HG02763 (cell line): ENCODE results near the gene TARBP2.
"Not testable (repeated sequence)": the region's sequence is repeated elsewhere in the genome, so short reads cannot be mapped to it uniquely, and the experiment has no call there.

Source experiments
- ATAC-seq: cut with Tn5 transposase; IDR thresholded peaks from one replicate; pipeline ENCODE4 v1.9.1; 2021; ENCODE audit warnings: mild to moderate bottlenecking, moderate library complexity; ENCODE audit not compliant: unreplicated experiment

TARBP2 gene

DNA sequence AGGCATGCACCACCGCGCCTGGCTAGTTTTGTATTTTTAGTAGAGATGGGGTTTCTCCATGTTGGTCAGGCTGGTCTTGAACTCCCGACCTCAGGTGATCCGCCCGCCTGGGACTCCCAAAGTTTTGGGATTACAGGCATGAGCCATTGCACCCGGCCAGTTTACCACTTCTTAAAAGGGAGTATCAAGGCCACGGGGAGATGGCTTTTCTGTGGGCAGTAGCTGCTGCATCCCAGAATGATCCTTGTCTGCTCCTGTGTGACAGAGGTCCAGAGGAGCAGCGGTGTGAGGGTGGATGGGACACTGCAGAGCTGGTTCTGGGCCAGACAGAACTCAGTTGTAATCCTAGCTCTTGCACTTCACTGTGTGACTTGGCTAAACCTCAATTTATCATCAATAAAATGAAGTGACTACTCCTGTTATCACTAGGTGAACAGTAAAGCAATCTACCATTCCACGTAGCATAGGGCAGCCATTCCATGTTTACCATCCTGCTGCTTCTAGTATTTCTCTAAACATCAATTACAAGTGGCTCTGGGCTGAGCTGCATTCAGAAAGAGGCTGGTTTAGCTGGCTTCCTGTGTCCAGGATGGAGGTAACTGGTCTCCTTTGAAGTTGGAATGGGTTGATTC lies 9.2 kb downstream of the TARBP2 start:
- no peak for ATAC-seq

DNA sequence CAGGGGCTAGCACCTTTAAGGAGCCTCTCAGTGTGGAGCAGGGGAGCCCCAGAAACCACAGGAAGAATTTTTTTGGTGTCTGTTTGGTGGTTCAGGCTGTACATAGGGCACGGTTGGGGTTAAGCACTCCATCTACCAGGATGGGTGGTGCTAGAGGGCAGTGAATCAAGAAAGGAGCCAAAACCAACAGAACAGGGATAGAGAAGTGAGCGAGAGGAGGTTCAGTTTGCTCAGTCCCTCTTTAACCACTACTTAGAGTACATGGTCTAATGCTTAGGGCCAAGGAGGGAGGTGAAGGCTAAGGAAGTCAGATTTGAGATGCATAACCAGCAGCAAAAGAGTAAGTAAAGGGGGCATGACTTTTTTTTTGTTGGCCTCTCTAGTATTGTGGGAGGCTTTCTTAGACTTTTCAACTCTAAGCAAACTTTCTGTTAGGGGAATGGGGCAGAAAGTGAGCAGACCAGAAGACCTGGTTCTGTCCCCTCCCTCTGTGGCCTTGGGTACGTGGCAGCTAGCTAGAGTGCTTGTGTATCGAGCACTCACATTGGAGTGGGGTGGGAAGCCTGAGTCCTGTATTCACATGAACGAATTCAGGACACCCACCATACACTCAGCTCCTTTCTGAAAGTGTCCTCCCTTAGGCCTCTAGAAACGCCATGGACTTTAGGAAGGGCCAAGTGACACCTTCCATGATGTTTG lies 12.8 kb downstream of the TARBP2 start:
- no peak for ATAC-seq

DNA sequence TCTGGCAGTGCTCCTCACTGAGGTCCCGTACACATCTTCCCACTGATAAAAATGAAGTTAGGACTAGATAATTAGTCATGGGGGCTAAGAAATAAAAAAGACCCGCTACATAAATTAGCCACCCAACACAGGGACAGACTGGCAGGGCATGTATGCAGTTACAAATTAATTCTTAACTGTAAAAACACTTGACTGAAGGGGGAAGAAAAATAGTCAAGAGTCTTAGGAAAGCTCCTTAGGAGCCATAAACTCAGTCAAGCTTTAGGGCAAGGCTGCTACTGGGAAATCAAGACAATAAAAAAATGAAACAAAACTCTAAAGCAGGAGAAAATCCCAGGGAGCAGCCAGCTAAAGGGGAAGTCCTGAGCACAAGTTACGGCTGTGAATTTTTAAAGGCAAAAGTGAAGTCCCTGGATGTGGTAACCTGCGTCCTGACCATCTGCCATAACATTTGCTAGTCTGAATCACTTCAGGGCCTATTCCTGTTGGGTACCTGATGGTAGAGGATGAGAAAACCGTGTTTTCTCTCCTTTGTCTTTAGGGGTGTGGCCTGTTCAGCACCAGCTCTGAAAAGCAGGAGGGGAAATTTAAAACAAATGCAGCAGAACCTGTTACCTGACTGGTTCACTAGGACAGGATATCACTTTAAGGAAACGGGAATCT lies 13.7 kb downstream of the TARBP2 start:
- ATAC-seq = no peak

DNA sequence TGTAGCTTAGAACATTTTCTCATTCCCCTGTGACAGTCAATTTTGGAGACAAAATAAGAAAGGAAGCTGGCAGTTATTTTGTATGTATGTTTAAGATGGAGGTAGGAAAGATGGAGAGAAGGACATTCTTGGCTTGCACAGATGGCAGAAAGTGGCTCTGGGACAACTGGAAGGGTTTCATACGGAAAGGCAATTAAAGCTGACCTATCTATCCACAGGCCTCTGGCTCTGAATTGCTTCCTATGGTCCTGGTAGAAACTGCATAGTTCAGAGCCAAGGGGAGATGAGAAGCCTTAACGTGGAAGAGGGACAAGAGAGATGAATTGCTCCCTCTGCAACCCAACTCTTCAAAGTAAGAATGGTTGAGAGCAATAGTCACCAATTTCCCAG lies 14.2 kb downstream of the TARBP2 start:
- no peak for ATAC-seq

DNA sequence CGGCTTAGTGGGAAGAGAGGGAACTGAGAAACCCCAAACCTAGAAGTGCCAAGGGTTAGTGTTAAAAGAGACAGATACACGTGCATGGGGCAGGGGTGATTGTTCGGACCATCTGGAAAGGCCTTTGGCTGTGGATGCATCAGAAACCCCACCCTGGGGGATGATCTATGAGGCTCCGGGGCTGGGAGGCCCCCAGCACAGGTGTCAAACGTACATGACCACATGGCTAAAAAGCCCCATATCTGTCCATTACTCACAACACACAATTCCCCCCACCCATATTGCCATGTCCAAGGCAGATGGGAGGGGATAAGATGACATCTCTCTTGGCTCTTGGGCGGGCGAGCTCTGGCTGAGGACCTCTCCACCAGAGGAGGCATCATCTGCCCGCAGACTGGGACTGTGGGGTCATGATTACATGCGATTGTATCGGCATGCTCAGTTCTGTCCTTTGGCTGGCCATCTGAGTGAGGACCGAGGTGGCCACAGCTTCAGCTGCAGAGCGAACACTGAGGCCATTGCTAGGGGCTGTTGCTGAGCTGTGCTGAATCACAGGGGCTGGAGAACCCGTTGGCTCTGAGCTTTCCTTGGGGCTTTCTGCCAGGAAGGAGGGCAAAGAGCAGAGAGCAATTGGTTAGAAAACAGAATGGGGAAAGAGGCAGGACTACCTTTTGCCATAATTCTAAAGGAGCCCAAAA lies 15.8 kb downstream of the TARBP2 start:
- ATAC-seq = no peak

DNA sequence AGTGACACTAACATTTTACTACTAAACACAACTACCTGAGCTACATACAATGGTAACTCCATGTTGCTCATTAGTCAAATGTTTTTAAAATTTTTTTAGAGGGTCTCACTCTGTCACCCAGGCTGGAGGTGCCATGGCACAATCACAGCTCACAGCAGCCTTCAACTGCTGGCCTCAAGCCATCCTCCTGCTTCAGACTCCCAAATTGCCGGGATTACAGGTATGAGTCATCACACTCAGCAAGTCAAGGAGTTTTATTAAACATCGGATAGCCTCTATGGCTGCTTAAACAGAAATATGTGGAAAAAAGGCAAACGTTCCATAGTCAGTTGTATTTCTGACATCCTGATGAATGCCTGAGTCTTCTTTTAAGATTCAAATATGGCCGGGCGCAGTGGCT lies 17.3 kb downstream of the TARBP2 start:
- no peak for ATAC-seq

DNA sequence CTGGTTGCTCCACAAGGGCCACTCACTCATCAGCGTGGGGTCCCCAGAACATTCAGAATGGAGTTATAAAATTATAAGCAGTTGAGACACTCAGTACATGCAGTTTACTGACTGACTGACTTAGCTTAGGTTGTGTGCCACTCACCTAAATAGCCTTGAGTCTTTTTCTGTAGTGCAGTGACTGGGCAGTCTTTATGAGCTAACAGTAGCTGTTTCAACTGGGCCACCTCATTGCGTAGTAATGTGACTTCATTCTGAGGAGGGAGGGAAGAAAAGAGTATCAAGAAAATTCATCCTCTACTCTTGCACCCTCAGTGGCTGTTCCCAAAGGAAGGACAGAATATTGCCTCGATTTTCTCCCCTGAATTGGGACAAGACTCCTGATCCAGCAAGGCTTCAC lies 22.0 kb downstream of the TARBP2 start:
- no peak for ATAC-seq

DNA sequence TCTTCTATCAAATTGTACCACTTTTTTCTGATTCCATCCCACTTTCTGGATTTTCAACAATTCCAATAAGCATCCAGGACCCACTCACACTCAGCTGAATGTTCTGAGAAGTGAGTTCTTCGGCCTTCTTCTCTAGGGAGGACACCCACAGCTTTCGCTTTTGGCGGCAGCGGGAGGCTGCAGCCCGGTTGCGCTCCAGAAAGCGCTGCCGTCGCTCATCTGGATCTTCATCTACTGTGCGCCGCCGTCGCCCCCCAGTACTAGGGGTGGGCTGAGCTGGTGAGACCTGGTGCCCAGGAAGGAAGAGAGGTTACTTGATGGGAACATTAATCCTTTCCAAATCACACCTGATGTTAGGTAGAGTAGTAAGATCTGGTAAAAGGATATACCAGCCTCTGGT lies 23.4 kb downstream of the TARBP2 start:
- no peak for ATAC-seq

DNA sequence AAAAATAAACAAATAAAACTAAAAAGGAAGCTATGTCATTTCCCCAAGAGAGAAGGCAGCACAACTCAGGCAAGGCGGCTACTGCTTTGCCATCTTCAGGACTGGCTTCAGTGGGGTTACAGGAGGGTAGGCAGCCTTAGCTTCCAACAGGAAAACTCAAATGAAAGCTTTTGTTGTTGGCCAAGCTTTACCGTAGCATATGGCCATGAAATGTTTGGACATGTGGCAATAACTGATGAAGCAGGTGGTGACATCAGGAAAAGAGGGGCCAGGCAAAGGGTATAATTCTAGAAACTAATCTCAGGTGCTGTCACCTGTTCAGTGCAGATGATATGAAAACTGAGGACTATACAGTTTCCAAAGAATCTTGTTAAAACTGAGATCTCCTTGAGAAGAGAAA lies 29.0 kb downstream of the TARBP2 start:
- ATAC-seq = no peak

DNA sequence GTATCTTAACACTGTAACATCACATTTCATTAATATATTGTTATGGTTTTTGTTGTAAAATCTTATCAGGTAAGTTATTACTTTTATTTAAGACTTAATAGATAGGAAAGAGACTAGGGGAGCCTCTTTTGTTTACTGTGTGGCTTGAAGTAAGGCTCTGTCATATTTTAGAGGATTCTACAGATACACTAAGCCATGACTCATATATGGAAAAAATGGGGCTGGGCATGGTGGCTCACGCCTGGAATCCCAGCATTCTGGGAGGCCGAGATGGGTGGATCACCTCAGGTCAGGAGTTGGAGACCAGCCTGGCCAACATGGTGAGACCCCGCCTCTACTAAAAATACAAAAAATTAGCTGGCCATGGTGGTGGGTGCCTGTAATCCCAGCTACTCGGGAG lies 29.8 kb downstream of the TARBP2 start:
- ATAC-seq = no peak

DNA sequence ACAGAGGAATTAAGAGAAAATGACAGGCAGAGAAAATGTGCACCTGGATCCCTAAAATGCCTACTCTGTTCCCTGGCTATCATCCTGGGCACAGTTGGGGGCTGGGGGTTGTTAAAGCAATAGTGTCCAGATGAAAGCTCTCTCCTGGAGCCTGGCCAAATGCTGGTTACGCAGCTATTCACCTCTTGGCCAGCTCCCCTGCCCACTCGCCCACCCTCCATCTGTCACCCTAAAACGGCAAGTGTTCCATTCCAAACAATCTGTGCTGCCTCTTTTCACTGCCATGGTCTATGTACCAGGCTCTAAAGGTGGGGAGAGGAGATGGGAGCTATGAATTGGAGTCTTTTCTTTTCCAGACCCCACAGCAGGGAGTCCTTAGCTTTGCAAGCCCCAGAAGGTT lies 30.9 kb downstream of the TARBP2 start:
- no peak for ATAC-seq

DNA sequence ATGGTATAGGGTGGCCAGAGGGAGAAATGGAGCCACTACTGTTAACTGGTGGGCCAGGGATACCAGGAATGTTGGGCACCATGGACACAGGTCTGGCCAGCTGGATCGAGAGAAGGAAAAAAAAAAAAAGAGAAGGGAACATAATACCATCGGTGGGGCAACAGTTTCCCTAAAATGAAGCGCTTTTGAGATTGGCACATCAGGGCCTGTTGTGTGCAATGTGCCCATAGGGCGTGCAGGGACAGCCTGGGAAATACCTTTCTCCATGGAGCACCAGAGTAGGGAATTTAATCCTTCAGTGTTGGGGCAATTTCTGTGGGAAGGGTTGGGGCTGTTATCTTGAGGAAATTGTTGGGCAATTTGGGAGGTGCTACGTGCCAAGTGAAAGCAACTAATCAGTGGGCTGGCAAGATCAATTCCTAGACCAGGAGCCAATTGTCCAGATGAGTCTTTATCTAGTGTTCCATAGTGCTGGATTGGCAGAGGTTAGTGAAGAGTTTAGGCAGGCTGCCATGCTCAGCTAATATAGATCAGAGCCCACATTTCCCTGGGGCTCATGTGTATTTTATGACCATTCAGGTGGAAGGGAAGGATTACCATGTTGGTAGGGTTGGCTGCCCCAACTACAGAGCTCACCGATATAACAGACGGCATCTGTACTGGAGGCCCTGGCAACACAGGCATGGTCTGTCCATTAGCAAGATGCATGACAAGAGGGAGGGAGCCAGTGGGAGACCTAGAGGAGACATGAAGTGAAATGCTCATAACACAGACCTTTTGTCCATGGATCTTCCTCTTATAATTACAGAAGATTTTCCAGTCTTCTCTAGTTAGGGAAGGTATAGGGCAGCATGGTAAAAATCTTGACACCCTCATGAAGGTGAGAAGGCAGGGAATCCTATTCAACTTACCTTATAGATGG lies 31.7 kb downstream of the TARBP2 start:
- no peak for ATAC-seq

DNA sequence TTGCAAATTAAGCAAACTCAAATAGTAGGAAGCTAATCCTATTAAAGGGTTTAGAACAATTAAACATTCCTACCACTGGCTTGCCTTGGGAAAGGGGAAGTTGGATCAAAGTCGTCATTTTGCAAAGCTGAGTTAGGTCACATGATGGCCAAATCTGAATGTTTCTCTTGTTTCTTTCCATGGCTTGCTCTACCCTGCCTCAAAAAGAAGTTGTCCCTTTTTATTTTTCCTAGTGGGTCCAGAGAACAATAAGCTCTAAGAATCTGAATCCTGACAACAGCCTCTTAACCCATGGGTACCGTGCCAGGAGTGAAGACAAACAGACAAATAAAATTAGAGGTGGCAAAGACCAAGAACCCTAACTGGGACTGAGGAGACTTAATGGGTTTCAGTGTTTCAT lies 32.4 kb downstream of the TARBP2 start:
- no peak for ATAC-seq

DNA sequence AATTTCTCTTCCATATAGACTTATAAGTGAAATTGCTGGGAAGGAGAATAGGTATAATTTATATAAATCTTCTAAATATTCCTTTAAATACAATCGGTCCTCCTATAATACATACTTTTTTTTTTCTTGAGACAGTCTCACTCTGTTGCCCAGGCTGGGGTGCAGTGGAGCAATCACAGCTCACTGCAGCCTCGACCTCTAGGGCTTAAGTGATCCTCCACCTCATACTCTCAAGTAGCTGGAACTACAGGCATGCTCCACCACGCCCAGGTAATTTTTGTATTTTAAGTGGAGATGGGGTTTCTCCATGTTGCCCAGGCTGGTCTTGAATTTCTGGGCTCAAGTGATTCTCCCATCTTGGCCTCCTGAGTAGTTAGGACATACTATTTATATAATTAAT lies 35.9 kb downstream of the TARBP2 start:
- no peak for ATAC-seq

DNA sequence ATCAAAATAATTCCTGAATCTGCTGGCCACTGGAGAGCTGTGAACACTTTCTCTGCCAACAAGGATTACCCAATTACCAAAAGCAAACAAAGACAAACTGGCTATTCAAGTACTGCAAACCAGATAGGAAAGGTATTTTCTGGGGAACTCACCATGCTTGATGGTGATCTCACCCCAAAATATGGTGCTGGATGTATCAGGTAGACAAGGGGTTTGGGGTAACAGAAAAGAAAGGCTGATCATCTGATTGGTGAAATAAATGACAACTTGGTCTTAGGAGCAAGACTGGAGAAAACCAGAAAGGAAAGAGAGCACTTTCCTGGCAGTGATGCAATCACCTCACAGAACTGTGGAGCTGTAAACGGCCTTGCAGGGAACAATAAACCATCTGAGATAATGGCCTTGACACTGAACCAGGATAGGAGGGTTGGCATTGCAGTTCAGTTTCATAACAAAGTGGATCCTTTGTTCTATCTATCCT lies 37.2 kb downstream of the TARBP2 start:
- ATAC-seq = no peak

DNA sequence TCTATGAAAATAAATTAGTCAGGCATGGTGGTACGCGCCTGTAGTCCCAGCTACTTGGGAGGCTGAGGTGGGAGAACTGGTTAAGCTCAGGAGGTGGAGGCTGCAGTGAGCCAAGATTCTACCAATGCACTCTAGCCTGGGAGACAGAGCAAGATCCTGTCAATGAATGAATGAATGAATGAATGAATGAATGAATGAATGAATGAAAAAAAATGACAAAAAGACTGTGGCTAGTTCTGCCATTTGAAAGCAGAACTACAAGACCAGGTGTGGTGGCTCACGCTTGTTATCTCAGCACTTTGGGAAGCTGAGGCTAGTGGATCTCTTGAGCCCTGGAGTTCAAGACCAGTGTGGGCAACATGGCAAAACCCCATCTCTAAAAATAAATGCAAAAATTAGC lies 38.4 kb downstream of the TARBP2 start:
- no peak for ATAC-seq

DNA sequence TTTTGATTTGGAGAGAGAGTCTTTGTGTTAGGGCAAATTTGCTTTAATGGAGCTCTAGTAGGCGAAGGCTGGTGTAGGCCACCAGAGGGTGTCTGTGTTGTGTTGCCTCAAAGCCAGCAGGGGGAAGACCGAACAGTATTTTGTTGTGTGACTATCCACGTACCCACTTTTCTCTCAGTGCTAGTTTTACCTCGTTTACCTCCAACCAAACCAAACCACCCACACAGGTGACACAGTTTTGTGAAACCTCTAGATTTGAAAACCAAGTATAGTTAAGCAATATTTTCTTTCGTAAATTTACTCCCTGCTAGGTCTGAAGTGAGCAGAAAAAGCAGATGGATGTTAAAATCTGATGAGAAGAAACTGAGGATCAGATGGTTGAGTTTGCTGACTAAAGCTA lies 42.5 kb downstream of the TARBP2 start:
- no peak for ATAC-seq

DNA sequence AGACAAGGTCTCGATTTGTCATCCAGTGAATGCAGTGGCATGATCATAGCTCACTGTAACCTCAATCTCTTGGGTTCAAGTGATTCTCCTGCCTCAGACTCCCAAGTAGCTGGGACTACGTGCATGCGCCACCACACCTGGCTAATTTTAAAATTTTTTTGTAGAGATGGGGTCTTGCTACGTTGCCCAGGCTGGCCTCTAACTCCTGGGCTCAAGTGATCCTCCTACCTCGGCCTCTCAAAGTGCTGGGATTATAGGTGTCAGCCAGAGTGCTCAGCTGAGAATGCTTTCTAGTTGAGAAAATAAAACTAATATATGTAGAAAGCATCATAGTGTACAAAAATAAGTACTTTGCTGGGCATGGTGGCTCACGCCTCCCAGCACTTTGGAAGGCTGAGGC lies 47.3 kb downstream of the TARBP2 start:
- not testable (repeated sequence) for ATAC-seq

DNA sequence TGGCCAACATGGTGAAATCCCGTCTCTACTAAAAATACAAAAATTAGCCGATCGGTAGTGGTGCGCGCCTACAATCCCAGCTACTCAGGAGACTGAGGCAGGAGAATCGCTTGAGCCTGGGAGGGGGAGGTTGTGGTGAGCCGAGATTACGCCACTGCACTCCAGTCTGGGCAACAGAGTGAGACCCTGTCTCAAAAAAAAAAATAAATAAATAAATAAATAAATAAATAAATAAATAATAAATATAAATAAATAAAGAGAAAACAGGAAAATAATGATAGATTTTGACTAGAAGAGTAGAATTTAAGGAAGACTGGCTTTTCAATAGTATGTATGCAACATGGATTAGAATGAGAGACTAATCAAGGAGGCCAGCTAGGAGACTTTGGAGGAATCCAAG lies 49.0 kb downstream of the TARBP2 start:
- not testable (repeated sequence) for ATAC-seq

DNA sequence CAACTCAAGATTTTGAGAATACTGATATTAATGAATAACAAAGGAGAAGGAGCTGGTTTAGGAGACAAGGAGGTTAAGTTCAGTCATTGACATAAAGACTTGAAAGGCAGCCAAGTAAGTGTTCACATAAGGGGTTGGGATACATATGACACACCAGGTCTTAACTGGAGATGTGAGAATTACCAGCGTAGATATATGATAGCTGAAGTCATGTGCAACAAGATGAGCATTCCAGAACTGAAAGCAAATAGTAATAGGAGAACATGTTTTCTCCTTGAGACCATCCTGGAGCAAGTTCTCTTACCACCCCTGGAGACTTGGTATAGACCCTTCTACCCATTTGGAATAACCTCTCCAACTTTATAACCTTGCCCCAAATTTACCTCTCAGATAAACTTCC lies 49.5 kb downstream of the TARBP2 start:
- no peak for ATAC-seq

DNA sequence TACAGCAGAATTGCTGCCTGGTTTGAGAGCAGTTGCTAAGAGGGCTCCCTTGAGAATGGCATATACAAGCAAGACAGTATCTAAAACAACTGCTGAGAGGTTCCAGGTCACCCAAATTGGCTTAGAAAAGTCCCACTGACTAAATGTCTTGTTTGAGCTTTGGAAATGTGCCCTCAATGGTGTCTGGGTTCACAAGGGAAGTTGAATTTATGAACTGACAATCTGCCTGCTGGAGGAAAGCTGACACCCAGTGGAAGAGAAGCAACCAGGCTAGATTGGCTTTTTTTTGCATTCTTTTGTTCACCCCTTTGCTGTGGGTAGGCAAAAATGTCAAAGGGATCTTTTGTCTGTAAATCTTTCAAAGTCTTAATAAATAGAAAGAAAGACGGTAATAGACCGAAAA lies 50.8 kb downstream of the TARBP2 start:
- no peak for ATAC-seq
